Measurements from ENCODE around the gene HNRNPH1. TPM values are rescaled to one million over a fixed set of nuclear protein-coding genes. Genes with fewer than 3 reads are reported as not detected.
A peak's percentile ranks its signal among the peaks of the same experiment; 100 is the strongest.

Gene HNRNPH1
- total RNA-seq, 4 donors from 2014 or later, result 237 to 1,003 (median 495) TPM

- no peaks in the 10 kb centered on the region for H3K36me3 ChIP-seq
- TF ChIP-seq CTCF (IDR thresholded peaks at IDR 0.05) (no peak), POLR2A (IDR thresholded peaks at IDR 0.05) (no peak)
- intact Hi-C loops (cut with DNase I; ENCODE audit: low total_unique reads), result no loop called here
Observed at GRCh38 chr5:179607160-179607931, 16.1 kb downstream of the HNRNPH1 start.

GRCh38 chr5:179606910-179607159 is 16.6 kb downstream of the HNRNPH1 start:
- Histone ChIP-seq H3K4me3 (no peak overlapping the region), H3K27me3 (no peaks in the 10 kb centered on the region), H3K4me1 (no peaks in the 10 kb centered on the region), H3K27ac (no peak overlapping the region), H3K9me3 (no peaks in the 10 kb centered on the region), H3K36me3 (no peaks in the 10 kb centered on the region)
- TF ChIP-seq POLR2A (IDR thresholded peaks at IDR 0.05) (no peak), CTCF (IDR thresholded peaks at IDR 0.05) (no peak)
- intact Hi-C loops (cut with DNase I; ENCODE audit: low total_unique reads), result no loop called here
- DNase-seq, result no peak

More at GRCh38 chr5:179607160-179607931, 16.1 kb downstream of the HNRNPH1 start:
- Histone ChIP-seq H3K27me3 (no peaks in the 10 kb centered on the region), H3K27ac (peak overlapping the region in 1 of 2 donors; percentile 7), H3K4me1 (no peaks in the 10 kb centered on the region), H3K9me3 (no peaks in the 10 kb centered on the region), H3K4me3 (no peak overlapping the region)
- DNase-seq, result no peak

- Histone ChIP-seq H3K27ac (no peak overlapping the region), H3K36me3 (no peaks in the 10 kb centered on the region), H3K9me3 (no peaks in the 10 kb centered on the region), H3K4me1 (no peaks in the 10 kb centered on the region), H3K4me3 (no peak overlapping the region), H3K27me3 (no peaks in the 10 kb centered on the region)
- TF ChIP-seq CTCF (IDR thresholded peaks at IDR 0.05) (no peak), POLR2A (IDR thresholded peaks at IDR 0.05) (no peak)
- no peak for DNase-seq
- intact Hi-C loops (cut with DNase I; ENCODE audit: low total_unique reads), result no loop called here
Observed at GRCh38 chr5:179606071-179606909, 17.2 kb downstream of the HNRNPH1 start.

- Histone ChIP-seq H3K27me3 (no peaks in the 10 kb centered on the region), H3K27ac (peak overlapping the region; percentile 8 to 13), H3K9me3 (no peaks in the 10 kb centered on the region), H3K4me3 (no peak overlapping the region), H3K36me3 (no peaks in the 10 kb centered on the region), H3K4me1 (no peaks in the 10 kb centered on the region)
- TF ChIP-seq POLR2A (IDR thresholded peaks at IDR 0.05) (no peak), CTCF (IDR thresholded peaks at IDR 0.05) (no peak)
- intact Hi-C loops (cut with DNase I; ENCODE audit: low total_unique reads), result no loop called here
- DNase-seq, result no peak
Observed at GRCh38 chr5:179605026-179605833, 18.2 kb downstream of the HNRNPH1 start.
